Ishikawa (cell line): Measurements from ENCODE around the gene TNS3.

Experiments
- CEBPB ChIP-seq: IDR thresholded peaks from 2 replicates; pipeline ENCODE4 v1.6.1; 2012
- EGR1 ChIP-seq: IDR thresholded peaks from 2 replicates; pipeline ENCODE4 v1.6.1; 2012
- EP300 ChIP-seq: IDR thresholded peaks from 2 replicates; pipeline ENCODE4 v1.6.1; 2012; ENCODE audit warnings: borderline replicate concordance
- FOXM1 ChIP-seq: IDR thresholded peaks from 2 replicates; pipeline ENCODE4 v1.6.1; 2012; ENCODE audit warnings: low read depth, borderline replicate concordance
- MAX ChIP-seq: IDR thresholded peaks from 2 replicates; pipeline ENCODE4 v1.6.1; 2012
- RAD21 ChIP-seq: IDR thresholded peaks from 2 replicates; pipeline ENCODE4 v1.6.1; 2012; ENCODE audit warnings: low read depth
- TAF1 ChIP-seq: IDR thresholded peaks from 2 replicates; pipeline ENCODE4 v1.6.1; 2012; ENCODE audit warnings: low read depth, mild to moderate bottlenecking
- TCF12 ChIP-seq: IDR thresholded peaks from 2 replicates; pipeline ENCODE4 v1.6.1; 2012; ENCODE audit warnings: low read depth
- YY1 ChIP-seq: IDR thresholded peaks from 2 replicates; pipeline ENCODE4 v1.6.1; 2012; ENCODE audit warnings: low read depth
- ZBTB7A ChIP-seq: IDR thresholded peaks from 2 replicates; pipeline ENCODE4 v1.6.1; 2012; ENCODE audit warnings: low read depth
- TF ChIP-seq, protein P1 (sequence below): IDR thresholded peaks from 2 replicates; pipeline ENCODE4 v1.6.1; 2012
- TF ChIP-seq, protein P2 (sequence below): IDR thresholded peaks from 2 replicates; pipeline ENCODE4 v1.6.1; 2012; ENCODE audit warnings: low read depth, mild to moderate bottlenecking

GRCh38 chr7:47344171-47344955 lies 237.5 kb downstream of the TNS3 start:
- TF ChIP-seq EP300, result no peak
- TF ChIP-seq YY1, result no peak
- TF ChIP-seq TAF1, result no peak
- TF ChIP-seq, protein P1, sequence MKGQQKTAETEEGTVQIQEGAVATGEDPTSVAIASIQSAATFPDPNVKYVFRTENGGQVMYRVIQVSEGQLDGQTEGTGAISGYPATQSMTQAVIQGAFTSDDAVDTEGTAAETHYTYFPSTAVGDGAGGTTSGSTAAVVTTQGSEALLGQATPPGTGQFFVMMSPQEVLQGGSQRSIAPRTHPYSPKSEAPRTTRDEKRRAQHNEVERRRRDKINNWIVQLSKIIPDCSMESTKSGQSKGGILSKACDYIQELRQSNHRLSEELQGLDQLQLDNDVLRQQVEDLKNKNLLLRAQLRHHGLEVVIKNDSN, result no peak
- no peak for TF ChIP-seq EGR1
- TF ChIP-seq ZBTB7A, result no peak
- TF ChIP-seq MAX, result no peak
- no peak for TF ChIP-seq RAD21
- no peak for TF ChIP-seq CEBPB
- TF ChIP-seq, protein P2, sequence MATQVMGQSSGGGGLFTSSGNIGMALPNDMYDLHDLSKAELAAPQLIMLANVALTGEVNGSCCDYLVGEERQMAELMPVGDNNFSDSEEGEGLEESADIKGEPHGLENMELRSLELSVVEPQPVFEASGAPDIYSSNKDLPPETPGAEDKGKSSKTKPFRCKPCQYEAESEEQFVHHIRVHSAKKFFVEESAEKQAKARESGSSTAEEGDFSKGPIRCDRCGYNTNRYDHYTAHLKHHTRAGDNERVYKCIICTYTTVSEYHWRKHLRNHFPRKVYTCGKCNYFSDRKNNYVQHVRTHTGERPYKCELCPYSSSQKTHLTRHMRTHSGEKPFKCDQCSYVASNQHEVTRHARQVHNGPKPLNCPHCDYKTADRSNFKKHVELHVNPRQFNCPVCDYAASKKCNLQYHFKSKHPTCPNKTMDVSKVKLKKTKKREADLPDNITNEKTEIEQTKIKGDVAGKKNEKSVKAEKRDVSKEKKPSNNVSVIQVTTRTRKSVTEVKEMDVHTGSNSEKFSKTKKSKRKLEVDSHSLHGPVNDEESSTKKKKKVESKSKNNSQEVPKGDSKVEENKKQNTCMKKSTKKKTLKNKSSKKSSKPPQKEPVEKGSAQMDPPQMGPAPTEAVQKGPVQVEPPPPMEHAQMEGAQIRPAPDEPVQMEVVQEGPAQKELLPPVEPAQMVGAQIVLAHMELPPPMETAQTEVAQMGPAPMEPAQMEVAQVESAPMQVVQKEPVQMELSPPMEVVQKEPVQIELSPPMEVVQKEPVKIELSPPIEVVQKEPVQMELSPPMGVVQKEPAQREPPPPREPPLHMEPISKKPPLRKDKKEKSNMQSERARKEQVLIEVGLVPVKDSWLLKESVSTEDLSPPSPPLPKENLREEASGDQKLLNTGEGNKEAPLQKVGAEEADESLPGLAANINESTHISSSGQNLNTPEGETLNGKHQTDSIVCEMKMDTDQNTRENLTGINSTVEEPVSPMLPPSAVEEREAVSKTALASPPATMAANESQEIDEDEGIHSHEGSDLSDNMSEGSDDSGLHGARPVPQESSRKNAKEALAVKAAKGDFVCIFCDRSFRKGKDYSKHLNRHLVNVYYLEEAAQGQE, result no peak
- no peak for TF ChIP-seq FOXM1
- no peak for TF ChIP-seq TCF12
